HepG2 (cell line): ENCODE measurements around the gene AADAT. TPM values are rescaled to one million over a fixed set of nuclear protein-coding genes. Genes with fewer than 3 reads are reported as not detected.

Experiments
- CBX1 ChIP-seq: IDR thresholded peaks from one replicate; pipeline ENCODE4 v1.6.1; 2016; ENCODE audit warnings: antibody characterized with exemption, low read depth
- CENPBD1 ChIP-seq: sonication (generic); formaldehyde crosslinking; IDR thresholded peaks from 2 replicates; pipeline ENCODE4 v1.8.0; 2022; ENCODE audit warnings: missing genetic modification reagents, low read depth, mild to moderate bottlenecking, borderline replicate concordance
- EZH2 ChIP-seq: conservative IDR thresholded peaks from 2 replicates; pipeline ENCODE4 v1.6.1; 2012; ENCODE audit warnings: mild to moderate bottlenecking, low read depth, low read length, moderate library complexity
- PAF1 ChIP-seq: IDR thresholded peaks from 2 replicates; pipeline ENCODE4 v1.6.1; 2016; ENCODE audit warnings: missing genetic modification reagents, missing compliant biosample characterization
- SP1 ChIP-seq, 2 experiments: fragments of 450-650 bp in 1 of 2; sonication (generic) in 1 of 2; formaldehyde crosslinking in 1 of 2; IDR thresholded peaks; 2 replicates each; pipeline versions ENCODE4 v1.4.0 to v1.6.1; 2016 to 2020; ENCODE audit warnings: missing genetic modification reagents in 1 of 2
- TP53 ChIP-seq: sonication (generic); formaldehyde crosslinking; conservative IDR thresholded peaks from 2 replicates; pipeline ENCODE4 v1.4.0; 2020; ENCODE audit warnings: missing genetic modification reagents
- TRIM24 ChIP-seq: sonication (generic); formaldehyde crosslinking; IDR thresholded peaks from 2 replicates; pipeline ENCODE4 v1.8.0; 2022; ENCODE audit warnings: mild to moderate bottlenecking, missing genetic modification reagents
- ZKSCAN1 ChIP-seq: fragments of 150-350 bp; IDR thresholded peaks from 2 replicates; pipeline ENCODE4 v1.6.1; 2014; ENCODE audit warnings: low read length
- ZNF136 ChIP-seq: sonication (generic); formaldehyde crosslinking; IDR thresholded peaks from 2 replicates; pipeline ENCODE4 v1.8.1; 2022; ENCODE audit warnings: low read depth, mild to moderate bottlenecking, moderate library complexity, missing genetic modification reagents
- ZNF512B ChIP-seq: sonication (generic); formaldehyde crosslinking; IDR thresholded peaks from 2 replicates; pipeline ENCODE4 v1.5.1; 2020; ENCODE audit warnings: missing genetic modification reagents, mild to moderate bottlenecking, borderline replicate concordance
- ZNF761 ChIP-seq: sonication (generic); formaldehyde crosslinking; conservative IDR thresholded peaks from 2 replicates; pipeline ENCODE4 v1.4.0; 2020; ENCODE audit warnings: mild to moderate bottlenecking, missing genetic modification reagents
- ZNF850 ChIP-seq: sonication (generic); formaldehyde crosslinking; conservative IDR thresholded peaks from 2 replicates; pipeline ENCODE4 v1.9.0; 2021; ENCODE audit warnings: mild to moderate bottlenecking, missing genetic modification reagents
- ZZZ3 ChIP-seq: sonication (generic); formaldehyde crosslinking; IDR thresholded peaks from 2 replicates; pipeline ENCODE4 v1.4.0; 2020; ENCODE audit warnings: missing genetic modification reagents, mild to moderate bottlenecking, borderline replicate concordance
- polyA plus RNA-seq, 8 experiments: library from polyadenylated mRNA; depleted of rRNA in 3 of 8; stranded (reverse) in 7 of 8; unstranded in 1 of 8; fragments of >200 nt; fragmentation: Illumina TruSeq in 4 of 8; extraction: Trizol in 4 of 8; gene quantifications; 2 replicates each; pipeline versions ENCODE4 v1.2.1 to v1.2.3, GENCODE V29; 2011 to 2016; ENCODE audit warnings: low read depth in 4 of 8, missing spikeins in 1 of 8, mixed read lengths in 1 of 8; ENCODE audit not compliant: insufficient read depth in 1 of 8
- total RNA-seq, 5 experiments: library from RNA; depleted of rRNA; stranded (reverse); fragments of >200 nt; fragmentation: Illumina TruSeq; extraction: Trizol; gene quantifications; 2 replicates each; pipeline ENCODE4 v1.2.3, GENCODE V29; 2016; ENCODE audit warnings: low read depth in 1 of 5
- TF ChIP-seq, protein P1 (sequence below): sonication (generic); formaldehyde crosslinking; IDR thresholded peaks from 2 replicates; pipeline ENCODE4 v1.4.0; 2020; ENCODE audit warnings: missing genetic modification reagents, mild to moderate bottlenecking, borderline replicate concordance
- TF ChIP-seq, protein P2 (sequence below): sonication (generic); formaldehyde crosslinking; IDR thresholded peaks from 2 replicates; pipeline ENCODE4 v1.4.0; 2020; ENCODE audit warnings: missing genetic modification reagents
- TF ChIP-seq, protein P3 (sequence below): sonication (generic); formaldehyde crosslinking; IDR thresholded peaks from 2 replicates; pipeline ENCODE4 v1.9.0; 2021; ENCODE audit warnings: missing genetic modification reagents, borderline replicate concordance

The AADAT gene
- total and polyA plus RNA-seq, 2 of the 13 experiments (the other 11 are each of a cell fraction or from before 2014, with no cell fraction given) = 6.1 to 9.1 TPM

- TF ChIP-seq CENPBD1 = no peak
- TF ChIP-seq, protein P1, sequence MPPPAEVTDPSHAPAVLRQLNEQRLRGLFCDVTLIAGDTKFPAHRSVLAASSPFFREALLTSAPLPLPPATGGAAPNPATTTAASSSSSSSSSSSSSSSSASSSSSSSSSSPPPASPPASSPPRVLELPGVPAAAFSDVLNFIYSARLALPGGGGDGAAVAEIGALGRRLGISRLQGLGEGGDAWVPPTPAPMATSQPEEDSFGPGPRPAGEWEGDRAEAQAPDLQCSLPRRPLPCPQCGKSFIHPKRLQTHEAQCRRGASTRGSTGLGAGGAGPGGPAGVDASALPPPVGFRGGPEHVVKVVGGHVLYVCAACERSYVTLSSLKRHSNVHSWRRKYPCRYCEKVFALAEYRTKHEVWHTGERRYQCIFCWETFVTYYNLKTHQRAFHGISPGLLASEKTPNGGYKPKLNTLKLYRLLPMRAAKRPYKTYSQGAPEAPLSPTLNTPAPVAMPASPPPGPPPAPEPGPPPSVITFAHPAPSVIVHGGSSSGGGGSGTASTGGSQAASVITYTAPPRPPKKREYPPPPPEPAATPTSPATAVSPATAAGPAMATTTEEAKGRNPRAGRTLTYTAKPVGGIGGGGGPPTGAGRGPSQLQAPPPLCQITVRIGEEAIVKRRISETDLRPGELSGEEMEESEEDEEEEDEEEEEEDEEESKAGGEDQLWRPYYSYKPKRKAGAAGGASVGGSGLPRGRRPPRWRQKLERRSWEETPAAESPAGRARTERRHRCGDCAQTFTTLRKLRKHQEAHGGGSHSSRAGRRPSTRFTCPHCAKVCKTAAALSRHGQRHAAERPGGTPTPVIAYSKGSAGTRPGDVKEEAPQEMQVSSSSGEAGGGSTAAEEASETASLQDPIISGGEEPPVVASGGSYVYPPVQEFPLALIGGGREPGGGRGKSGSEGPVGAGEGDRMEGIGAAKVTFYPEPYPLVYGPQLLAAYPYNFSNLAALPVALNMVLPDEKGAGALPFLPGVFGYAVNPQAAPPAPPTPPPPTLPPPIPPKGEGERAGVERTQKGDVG (CRISPR knock-in tag) = 0 out of 2 replicates have a peak, but pooled peaks have one; percentile 40
- no peak for TF ChIP-seq ZNF850 (CRISPR knock-in tag)
- TF ChIP-seq PAF1 (CRISPR knock-in tag) = no peak
- no peak for TF ChIP-seq EZH2
- TF ChIP-seq, protein P2, sequence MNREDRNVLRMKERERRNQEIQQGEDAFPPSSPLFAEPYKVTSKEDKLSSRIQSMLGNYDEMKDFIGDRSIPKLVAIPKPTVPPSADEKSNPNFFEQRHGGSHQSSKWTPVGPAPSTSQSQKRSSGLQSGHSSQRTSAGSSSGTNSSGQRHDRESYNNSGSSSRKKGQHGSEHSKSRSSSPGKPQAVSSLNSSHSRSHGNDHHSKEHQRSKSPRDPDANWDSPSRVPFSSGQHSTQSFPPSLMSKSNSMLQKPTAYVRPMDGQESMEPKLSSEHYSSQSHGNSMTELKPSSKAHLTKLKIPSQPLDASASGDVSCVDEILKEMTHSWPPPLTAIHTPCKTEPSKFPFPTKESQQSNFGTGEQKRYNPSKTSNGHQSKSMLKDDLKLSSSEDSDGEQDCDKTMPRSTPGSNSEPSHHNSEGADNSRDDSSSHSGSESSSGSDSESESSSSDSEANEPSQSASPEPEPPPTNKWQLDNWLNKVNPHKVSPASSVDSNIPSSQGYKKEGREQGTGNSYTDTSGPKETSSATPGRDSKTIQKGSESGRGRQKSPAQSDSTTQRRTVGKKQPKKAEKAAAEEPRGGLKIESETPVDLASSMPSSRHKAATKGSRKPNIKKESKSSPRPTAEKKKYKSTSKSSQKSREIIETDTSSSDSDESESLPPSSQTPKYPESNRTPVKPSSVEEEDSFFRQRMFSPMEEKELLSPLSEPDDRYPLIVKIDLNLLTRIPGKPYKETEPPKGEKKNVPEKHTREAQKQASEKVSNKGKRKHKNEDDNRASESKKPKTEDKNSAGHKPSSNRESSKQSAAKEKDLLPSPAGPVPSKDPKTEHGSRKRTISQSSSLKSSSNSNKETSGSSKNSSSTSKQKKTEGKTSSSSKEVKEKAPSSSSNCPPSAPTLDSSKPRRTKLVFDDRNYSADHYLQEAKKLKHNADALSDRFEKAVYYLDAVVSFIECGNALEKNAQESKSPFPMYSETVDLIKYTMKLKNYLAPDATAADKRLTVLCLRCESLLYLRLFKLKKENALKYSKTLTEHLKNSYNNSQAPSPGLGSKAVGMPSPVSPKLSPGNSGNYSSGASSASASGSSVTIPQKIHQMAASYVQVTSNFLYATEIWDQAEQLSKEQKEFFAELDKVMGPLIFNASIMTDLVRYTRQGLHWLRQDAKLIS (CRISPR knock-in tag) = no peak
- no peak; the same call in 1 of the 2 replicates for TF ChIP-seq TP53 (CRISPR knock-in tag)
- no peak for TF ChIP-seq ZNF512B (CRISPR knock-in tag)
- TF ChIP-seq, protein P3, sequence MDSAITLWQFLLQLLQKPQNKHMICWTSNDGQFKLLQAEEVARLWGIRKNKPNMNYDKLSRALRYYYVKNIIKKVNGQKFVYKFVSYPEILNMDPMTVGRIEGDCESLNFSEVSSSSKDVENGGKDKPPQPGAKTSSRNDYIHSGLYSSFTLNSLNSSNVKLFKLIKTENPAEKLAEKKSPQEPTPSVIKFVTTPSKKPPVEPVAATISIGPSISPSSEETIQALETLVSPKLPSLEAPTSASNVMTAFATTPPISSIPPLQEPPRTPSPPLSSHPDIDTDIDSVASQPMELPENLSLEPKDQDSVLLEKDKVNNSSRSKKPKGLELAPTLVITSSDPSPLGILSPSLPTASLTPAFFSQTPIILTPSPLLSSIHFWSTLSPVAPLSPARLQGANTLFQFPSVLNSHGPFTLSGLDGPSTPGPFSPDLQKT (CRISPR knock-in tag) = no peak; the same call in 1 of the 2 replicates
- no peak for TF ChIP-seq ZKSCAN1
- TF ChIP-seq CBX1 = no peak
- TF ChIP-seq TRIM24 = no peak
- TF ChIP-seq ZNF136 (CRISPR knock-in tag) = peak; percentile 80; the same call in 1 of the 2 replicates
- 0 out of 2 replicates have a peak, but pooled peaks have one; percentile 49 for TF ChIP-seq ZNF761
- TF ChIP-seq SP1 (IDR thresholded peaks at IDR 0.05) = no peak
- no peak for TF ChIP-seq SP1 (CRISPR knock-in tag; IDR thresholded peaks at IDR 0.05)
- TF ChIP-seq ZZZ3 (CRISPR knock-in tag) = 0 out of 2 replicates have a peak, but pooled peaks have one; percentile 55
Observed at GRCh38 chr4:170027181-170027829, 62.5 kb downstream of the AADAT start (continued).
